HG02610 (cell line): ENCODE data around the gene MRPS17.

Source experiments
- ATAC-seq: cut with Tn5 transposase; IDR thresholded peaks from one replicate; pipeline ENCODE4 v1.9.1; 2021; ENCODE audit warnings: mild to moderate bottlenecking, moderate library complexity; ENCODE audit not compliant: unreplicated experiment

MRPS17 gene

GRCh38 chr7:55970561-55970960 is 18.9 kb downstream of the MRPS17 start:
- no peak for ATAC-seq

- ATAC-seq, result no peak
Measured at GRCh38 chr7:55970978-55971377, 19.3 kb downstream of the MRPS17 start.

- no peak for ATAC-seq
Measured at GRCh38 chr7:55973747-55974250, 22.1 kb downstream of the MRPS17 start.

- ATAC-seq, result no peak
Measured at GRCh38 chr7:55975988-55976633, 24.4 kb downstream of the MRPS17 start.

GRCh38 chr7:55977831-55978230 is 26.2 kb downstream of the MRPS17 start:
- ATAC-seq, result no peak

- ATAC-seq, result no peak
Measured at GRCh38 chr7:55980266-55980665, 28.6 kb downstream of the MRPS17 start.

GRCh38 chr7:55983537-55983936 is 31.9 kb downstream of the MRPS17 start:
- no peak for ATAC-seq

- ATAC-seq, result no peak
Measured at GRCh38 chr7:55992346-55992745, 40.7 kb downstream of the MRPS17 start.

GRCh38 chr7:55996856-55997500 is 45.3 kb downstream of the MRPS17 start:
- ATAC-seq, result no peak

- ATAC-seq, result no peak
Measured at GRCh38 chr7:56003749-56004148, 52.1 kb downstream of the MRPS17 start.
